GM13977 (cell line): ENCODE measurements around the gene RAP1GDS1.
"Not testable (repeated sequence)": the region's sequence is repeated elsewhere in the genome, so short reads cannot be mapped to it uniquely, and the experiment has no call there.

Experiments used
- DNase-seq: peaks from one replicate; pipeline ENCODE4 v3.0.0; 2012; ENCODE audit warnings: low spot score
- in situ Hi-C: fragments of 300-500 bp; cut with MboI; formaldehyde crosslinking; loops from one replicate; pipeline ENCODE4 v1.12.0; 2022; ENCODE audit warnings: low sequenced_read_pairs, low pct_unique_long_range_greater_than_20kb, mixed read lengths, inconsistent platforms; ENCODE audit not compliant: unreplicated experiment
- TF ChIP-seq, protein P1 (sequence below): IDR thresholded peaks from 2 replicates; pipeline ENCODE4 v1.5.1; 2012; ENCODE audit warnings: mild to moderate bottlenecking, control low read depth; ENCODE audit not compliant: insufficient read depth; ENCODE audit errors: extremely low read depth, missing control alignments

Gene RAP1GDS1

DNA sequence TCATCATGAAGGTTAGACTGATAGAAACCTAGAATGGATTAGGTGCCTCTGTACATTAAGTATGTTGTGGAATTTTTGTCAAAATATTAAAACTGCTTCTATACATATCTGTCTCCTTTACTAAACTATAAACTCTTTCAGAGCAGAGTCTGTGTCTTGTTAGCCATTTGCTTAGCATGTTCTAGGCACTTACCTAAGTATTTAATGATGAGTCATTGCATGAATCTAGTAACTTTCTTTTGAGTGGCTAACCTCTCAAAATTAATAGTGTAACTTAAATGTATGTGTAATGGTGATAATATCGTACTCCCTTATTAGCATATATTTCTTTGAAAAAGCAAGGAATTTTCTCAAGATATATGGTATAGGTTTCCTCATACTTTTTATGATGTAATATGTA, 57.8 kb downstream of the RAP1GDS1 start:
- DNase-seq: no peak
- TF ChIP-seq, protein P1, sequence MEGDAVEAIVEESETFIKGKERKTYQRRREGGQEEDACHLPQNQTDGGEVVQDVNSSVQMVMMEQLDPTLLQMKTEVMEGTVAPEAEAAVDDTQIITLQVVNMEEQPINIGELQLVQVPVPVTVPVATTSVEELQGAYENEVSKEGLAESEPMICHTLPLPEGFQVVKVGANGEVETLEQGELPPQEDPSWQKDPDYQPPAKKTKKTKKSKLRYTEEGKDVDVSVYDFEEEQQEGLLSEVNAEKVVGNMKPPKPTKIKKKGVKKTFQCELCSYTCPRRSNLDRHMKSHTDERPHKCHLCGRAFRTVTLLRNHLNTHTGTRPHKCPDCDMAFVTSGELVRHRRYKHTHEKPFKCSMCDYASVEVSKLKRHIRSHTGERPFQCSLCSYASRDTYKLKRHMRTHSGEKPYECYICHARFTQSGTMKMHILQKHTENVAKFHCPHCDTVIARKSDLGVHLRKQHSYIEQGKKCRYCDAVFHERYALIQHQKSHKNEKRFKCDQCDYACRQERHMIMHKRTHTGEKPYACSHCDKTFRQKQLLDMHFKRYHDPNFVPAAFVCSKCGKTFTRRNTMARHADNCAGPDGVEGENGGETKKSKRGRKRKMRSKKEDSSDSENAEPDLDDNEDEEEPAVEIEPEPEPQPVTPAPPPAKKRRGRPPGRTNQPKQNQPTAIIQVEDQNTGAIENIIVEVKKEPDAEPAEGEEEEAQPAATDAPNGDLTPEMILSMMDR: no peak
- in situ Hi-C loops: no loop called here

DNA sequence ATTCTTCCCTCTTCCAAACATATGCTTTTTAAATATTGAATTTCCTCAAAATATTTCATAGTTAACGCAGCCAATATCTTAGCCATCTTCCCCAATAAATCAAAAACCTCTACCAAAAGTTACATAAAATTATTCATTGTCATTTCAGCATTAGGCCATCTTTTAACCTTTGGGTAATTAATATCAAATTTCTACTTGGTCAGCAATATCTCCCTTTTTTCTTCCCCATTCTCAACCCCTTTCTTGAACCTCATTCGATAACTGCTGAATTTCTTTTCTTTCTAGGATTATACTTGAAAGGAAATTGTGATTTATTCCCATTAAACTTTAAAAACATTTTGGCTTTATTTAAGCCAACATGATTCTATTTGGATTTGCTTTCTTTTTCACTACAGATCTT, 65.0 kb downstream of the RAP1GDS1 start:
- TF ChIP-seq, protein P1: no peak
- in situ Hi-C loops: no loop called here
- no peak for DNase-seq

DNA sequence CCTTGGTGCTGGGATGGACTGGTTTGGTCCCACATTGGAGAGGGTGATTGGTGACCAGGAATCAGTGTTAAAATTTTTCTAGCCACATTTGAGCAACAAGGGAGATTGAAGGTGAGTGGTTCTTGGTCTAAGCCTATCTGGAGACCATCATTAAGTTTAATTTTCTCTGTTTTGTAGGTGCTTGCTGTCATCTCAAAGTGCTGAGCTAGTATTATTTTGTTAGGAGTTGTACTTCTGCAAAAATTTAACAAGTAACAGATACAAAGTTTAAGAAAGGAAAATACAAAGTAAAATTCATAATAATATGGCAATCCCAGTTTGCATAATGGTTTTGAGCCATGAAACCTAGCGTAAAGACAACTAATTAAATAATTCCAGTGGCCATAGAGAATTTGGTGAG, 66.5 kb downstream of the RAP1GDS1 start:
- in situ Hi-C loops: no loop called here
- no peak for DNase-seq
- TF ChIP-seq, protein P1: no peak

DNA sequence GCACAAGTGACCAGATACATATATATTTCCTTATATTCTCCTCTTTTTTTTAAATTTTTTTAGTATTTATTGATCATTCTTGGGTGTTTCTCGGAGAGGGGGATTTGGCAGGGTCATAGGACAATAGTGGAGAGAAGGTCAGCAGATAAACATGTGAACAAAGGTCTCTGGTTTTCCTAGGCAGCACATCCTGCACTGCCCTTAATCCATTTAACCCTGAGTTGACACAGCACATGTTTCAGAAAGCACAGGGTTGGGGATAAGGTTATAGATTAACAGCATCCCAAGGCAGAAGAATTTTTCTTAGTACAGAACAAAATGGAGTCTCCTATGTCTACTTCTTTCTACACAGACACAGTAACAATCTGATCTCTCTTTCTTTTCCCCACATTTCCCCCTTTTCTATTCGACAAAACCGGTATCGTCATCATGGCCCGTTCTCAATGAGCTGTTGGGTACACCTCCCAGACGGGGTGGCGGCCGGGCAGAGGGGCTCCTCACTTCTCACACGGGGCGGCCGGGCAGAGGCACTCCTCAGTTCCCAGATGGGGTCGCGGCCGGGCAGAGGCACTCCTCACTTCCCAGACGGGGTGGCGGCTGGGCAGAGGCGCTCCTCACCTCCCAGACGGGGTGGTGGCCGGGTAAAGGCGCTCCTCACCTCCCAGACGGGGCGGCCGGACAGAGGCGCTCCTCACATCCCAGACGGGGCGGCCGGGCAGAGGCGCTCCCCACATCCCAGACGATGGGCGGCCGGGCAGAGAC, 68.9 kb downstream of the RAP1GDS1 start:
- in situ Hi-C loops, DNase-seq: not testable (repeated sequence)

DNA sequence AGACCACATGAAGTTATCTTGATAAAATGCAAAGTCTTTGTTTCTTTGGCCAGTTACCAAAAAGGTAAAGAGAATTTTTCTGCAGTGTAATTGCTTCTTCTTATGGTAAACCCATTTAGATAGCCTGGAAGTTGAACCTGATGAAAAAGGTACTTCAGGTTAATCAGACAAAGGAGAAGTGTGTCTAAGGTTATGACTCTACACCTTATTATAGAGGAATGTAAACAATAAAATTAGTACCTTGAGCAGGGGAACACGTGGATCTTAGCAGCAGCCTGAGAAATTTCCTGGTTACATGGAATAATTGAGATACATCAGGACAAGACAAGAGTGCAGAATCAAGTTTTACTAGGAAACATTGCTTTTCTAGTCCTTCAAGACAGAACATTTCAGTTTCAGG, 70.8 kb downstream of the RAP1GDS1 start:
- TF ChIP-seq, protein P1: no peak
- in situ Hi-C loops: no loop called here

DNA sequence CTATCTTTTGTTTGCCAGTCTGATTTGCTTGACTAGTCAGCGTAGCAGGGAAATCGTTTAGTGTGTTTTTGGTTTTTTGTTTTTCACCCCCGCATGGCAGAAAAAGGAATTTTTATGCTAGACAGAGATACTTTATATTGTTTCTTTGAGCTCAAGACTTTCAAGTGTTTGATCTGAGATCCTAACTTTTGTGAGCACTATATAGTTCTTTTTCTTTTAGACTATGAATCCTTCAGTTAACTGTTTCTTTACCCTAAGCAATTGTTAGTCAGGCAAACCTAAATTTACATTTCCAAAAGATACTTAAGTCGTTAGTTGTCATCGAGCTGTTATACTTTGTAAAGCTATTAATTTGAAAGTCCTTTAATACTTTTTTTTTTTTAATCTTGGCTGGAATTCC, 73.3 kb downstream of the RAP1GDS1 start:
- TF ChIP-seq, protein P1: no peak
- in situ Hi-C loops: no loop called here
- DNase-seq: no peak

More for the DNA sequence above, 70.8 kb downstream of the RAP1GDS1 start:
- no peak for DNase-seq

DNA sequence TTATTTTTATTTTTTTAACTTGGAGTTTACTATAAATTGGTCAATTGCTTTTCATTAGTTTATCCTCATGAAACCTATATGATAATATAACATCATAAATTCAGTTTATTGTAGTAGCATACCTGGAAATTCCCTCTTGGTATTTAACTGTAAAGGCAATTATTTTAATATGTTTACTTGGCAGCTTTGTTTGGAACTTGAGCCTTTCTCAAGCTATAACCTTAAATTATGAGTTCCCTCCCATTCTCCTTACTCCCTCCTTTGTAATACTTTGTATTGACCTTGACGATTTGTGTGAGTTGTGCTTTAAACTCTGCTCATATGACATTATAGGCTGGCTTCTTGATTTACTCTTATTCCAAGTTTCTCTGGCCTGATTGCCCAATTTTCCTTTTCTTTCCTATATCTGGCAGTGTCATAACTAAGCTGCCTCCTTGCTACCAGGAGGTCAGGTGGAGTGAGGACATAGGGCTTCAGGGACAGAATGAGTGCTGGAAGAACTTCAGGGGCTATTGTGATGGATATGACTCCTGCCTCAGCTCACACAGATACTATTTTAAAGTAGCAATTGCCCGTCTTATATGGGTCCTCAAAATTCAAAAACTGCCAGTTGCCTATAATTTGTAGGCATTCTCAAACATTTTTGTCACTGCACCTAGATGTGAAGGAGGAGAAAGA, 77.7 kb downstream of the RAP1GDS1 start:
- no peak for DNase-seq
- in situ Hi-C loops: no loop called here
- TF ChIP-seq, protein P1: no peak
